T-cell (primary cell): ENCODE data around the gene ZNF784. TPM values are rescaled to one million over a fixed set of nuclear protein-coding genes. Genes with fewer than 3 reads are reported as not detected.

ENCODE experiments used
- ATAC-seq, 4 experiments: fragments of 200-7000 bp in 3 of 4; fragments of 150-1000 bp in 1 of 4; cut with Tn5 transposase; replicated peaks in 1 of 4; 1 replicate in 3 of 4; 2 replicates in 1 of 4; pipeline ENCODE4 v1.10.0; 2021; ENCODE audit warnings: moderate library complexity in 3 of 4, mild to moderate bottlenecking in 2 of 4, moderate number of reproducible peaks in 1 of 4
- CTCF ChIA-PET, 2 donors: fragments of 300-600 bp; sonication (Branson Sonifier 250); formaldehyde crosslinking; loops; one replicate each; lab custom pipeline; 2022; ENCODE audit warnings: antibody characterized with exemption in 2 of 2; lab: Charles Lee
- POLR2A ChIA-PET, 2 donors: fragments of 300-600 bp; sonication (Branson Sonifier 250); formaldehyde crosslinking; loops; one replicate each; lab custom pipeline; 2022; ENCODE audit warnings: antibody characterized with exemption in 2 of 2; lab: Charles Lee
- DNase-seq, 35 experiments: peaks; one replicate each; pipeline versions ENCODE4 v3.0.0 to v3.0.0-alpha.2; 2013 to 2023
- H3K27ac ChIP-seq: one replicate; pipeline ENCODE4 v1.5.1; 2013; ENCODE audit warnings: low read length
- H3K27me3 ChIP-seq, 2 experiments: replicated peaks in 1 of 2; 1 replicate in 1 of 2; 2 replicates in 1 of 2; pipeline versions ENCODE4 v1.6.1 to v1.7.0; 2013; ENCODE audit warnings: low read length in 1 of 2, mixed read lengths in 1 of 2; ENCODE audit not compliant: control insufficient read depth in 2 of 2, insufficient read depth in 2 of 2; ENCODE audit errors: extremely low read depth in 1 of 2
- H3K36me3 ChIP-seq, 2 donors: 1 replicate in 1 of 2; 2 replicates in 1 of 2; pipeline versions ENCODE4 v1.6.1 to v1.7.0; 2013; ENCODE audit warnings: low read length in 1 of 2; ENCODE audit not compliant: control insufficient read depth in 2 of 2, insufficient read depth in 1 of 2; ENCODE audit errors: extremely low read depth in 1 of 2
- H3K4me1 ChIP-seq, 2 experiments: 1 replicate in 1 of 2; 2 replicates in 1 of 2; pipeline versions ENCODE4 v1.6.1 to v1.7.0; 2013; ENCODE audit warnings: low read length in 2 of 2, mixed read lengths in 1 of 2; ENCODE audit not compliant: insufficient read depth in 2 of 2, control insufficient read depth in 1 of 2; ENCODE audit errors: extremely low read depth in 1 of 2
- H3K4me3 ChIP-seq, 2 donors: 1 replicate in 1 of 2; 2 replicates in 1 of 2; pipeline versions ENCODE4 v1.5.1 to v1.7.0; 2013; ENCODE audit warnings: mild to moderate bottlenecking in 2 of 2, low read length in 1 of 2, moderate library complexity in 1 of 2; ENCODE audit not compliant: control insufficient read depth in 1 of 2; ENCODE audit errors: extremely low read depth in 1 of 2
- H3K9me3 ChIP-seq: 2 replicates; pipeline ENCODE4 v1.7.0; 2013
- H3K27ac Mint-ChIP-seq, 2 donors: one replicate each; pipeline ENCODE4 v1.8.0; 2020 to 2021; ENCODE audit warnings: mild to moderate bottlenecking in 2 of 2, mixed read lengths in 2 of 2
- H3K27me3 Mint-ChIP-seq, 2 donors: one replicate each; pipeline ENCODE4 v1.8.0; 2021 to 2022; ENCODE audit warnings: mixed read lengths in 2 of 2
- H3K36me3 Mint-ChIP-seq: one replicate; pipeline ENCODE4 v1.8.0; 2021; ENCODE audit warnings: mixed read lengths
- H3K4me1 Mint-ChIP-seq, 3 donors: one replicate each; pipeline ENCODE4 v1.8.0; 2020 to 2022; ENCODE audit warnings: mixed read lengths in 3 of 3, mild to moderate bottlenecking in 1 of 3
- H3K4me3 Mint-ChIP-seq, 3 donors: one replicate each; pipeline ENCODE4 v1.8.0; 2020 to 2022; ENCODE audit warnings: mild to moderate bottlenecking in 3 of 3, mixed read lengths in 3 of 3, moderate library complexity in 3 of 3
- H3K9me3 Mint-ChIP-seq, 3 donors: one replicate each; pipeline ENCODE4 v1.8.0; 2020 to 2022; ENCODE audit warnings: mixed read lengths in 3 of 3
- WGBS: methylation state at CpG from one replicate; pipeline ENCODE4 v1.1.5; 2013; ENCODE audit warnings: missing lambda C conversion rate; ENCODE audit not compliant: insufficient coverage; 5-methylcytosine and 5-hydroxymethylcytosine counted together
- total RNA-seq, 35 experiments: library from RNA in 6 of 35; stranded (reverse) in 6 of 35; fragments of 120-200 nt in 1 of 35; gene quantifications; one replicate each; pipeline versions ENCODE4 v1.2.1 to v1.2.4 and lab custom pipeline; 2013 to 2026

The ZNF784 gene
- total RNA-seq, 5 donors from 2014 or later (not counting 1 experiment from before 2014, with no cell fraction given): 7.2 to 13.3 (median 8.2) TPM

DNA sequence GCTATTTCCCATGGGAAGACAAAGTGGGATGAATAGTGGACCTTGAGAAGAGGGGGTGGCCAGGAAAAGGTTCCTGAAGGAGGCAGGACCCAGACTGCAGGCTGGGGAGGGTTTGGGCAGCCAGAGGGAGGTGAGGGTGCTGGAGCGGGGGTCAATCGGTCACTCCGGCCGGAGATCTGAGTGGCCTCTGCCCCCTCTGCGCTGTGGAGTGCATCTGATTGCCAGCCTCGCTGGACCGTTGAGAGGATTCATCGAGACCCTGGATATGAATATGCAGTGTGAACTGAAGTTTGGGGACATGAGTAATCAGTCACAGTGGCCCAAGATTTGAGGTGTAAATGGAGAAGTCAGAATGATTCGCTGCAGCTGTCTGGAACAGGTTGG lies 11.0 kb upstream of the ZNF784 start:
- H3K9me3 ChIP-seq: no peaks in the 10 kb centered on the region
- no peak for ATAC-seq

DNA sequence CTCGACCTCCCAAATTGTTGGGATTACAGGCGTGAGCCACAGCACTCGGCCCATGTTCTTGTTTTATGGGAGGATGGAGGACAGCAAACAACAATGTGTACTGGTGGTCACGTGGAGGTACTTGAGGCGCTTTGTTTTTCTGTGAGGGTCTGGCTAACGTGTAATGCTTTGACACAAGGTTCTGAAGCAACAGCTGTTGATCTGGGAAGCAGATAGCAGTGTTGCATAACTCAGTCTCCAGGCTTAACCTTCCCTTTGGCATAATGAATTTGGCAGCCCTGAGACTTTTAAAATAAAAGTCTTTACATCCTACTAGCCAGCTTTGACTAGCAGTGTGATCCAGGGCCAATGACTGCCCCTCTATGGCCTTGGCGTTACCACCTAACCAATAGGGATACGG lies 9.5 kb upstream of the ZNF784 start:
- no peaks in the 10 kb centered on the region for H3K9me3 Mint-ChIP-seq
- CTCF ChIA-PET: interaction anchor here (0.7 to 3.5 kb wide), 9 partner anchors 10 to 130 kb away, joined by 3 to 21 read pairs (median 10); partner anchors contain the start of genes FIZ1 (in 1 of the 2) and ZNF784 (in 1 of the 2)
- DNase-seq (no peak), ATAC-seq (no peak)
- peaks cover 50 to 53% (median 53%) of the 10 kb centered on the region in 3 donors for H3K4me1 Mint-ChIP-seq
- no peaks in the 10 kb centered on the region for H3K27me3 Mint-ChIP-seq
- Histone ChIP-seq H3K4me3 (no peak overlapping the region), H3K36me3 (peaks cover 0 to 2% of the 10 kb centered on the region in 2 donors), H3K9me3 (no peaks in the 10 kb centered on the region), H3K27me3 (peaks cover 0 to 3% of the 10 kb centered on the region in 2 experiments), H3K4me1 (peaks cover 18 to 50% of the 10 kb centered on the region in 2 experiments), H3K27ac (peak overlapping the region; percentile 99)
- 100% methylated on average over 1 of the region's 8 CpGs for WGBS
- POLR2A ChIA-PET: interaction anchor here in 1 of 2 donors (0.5 to 0.6 kb wide), 2 partner anchors 11 to 295 kb away, joined by 3 read pairs; no protein-coding TSS in a partner anchor
- H3K4me3 Mint-ChIP-seq: peak overlapping the region; percentile 65 to 100 (median 98)
- peak overlapping the region in 1 of 2 donors; percentile 75 for H3K27ac Mint-ChIP-seq
- peaks cover 14% of the 10 kb centered on the region for H3K36me3 Mint-ChIP-seq

More for the DNA sequence above, 11.0 kb upstream of the ZNF784 start:
- Mint-ChIP-seq H3K27me3 (no peaks in the 10 kb centered on the region), H3K36me3 (peaks cover 17% of the 10 kb centered on the region), H3K4me1 (peaks cover 60 to 65% (median 64%) of the 10 kb centered on the region in 3 donors), H3K4me3 (peak overlapping the region; percentile 98 to 100 (median 99)), H3K9me3 (no peaks in the 10 kb centered on the region), H3K27ac (peak overlapping the region; percentile 100)
- POLR2A ChIA-PET: interaction anchor here (0.8 kb wide), 2 partner anchors 174 to 517 kb away, joined by 3 to 5 read pairs; partner anchors contain the start of gene ISOC2 (in 1 of the 2)
- 23% methylated on average over 9 of the region's 9 CpGs for WGBS
- Histone ChIP-seq H3K36me3 (peaks cover 0 to 2% of the 10 kb centered on the region in 2 donors), H3K27ac (peak overlapping the region; percentile 99), H3K4me1 (peaks cover 18 to 65% of the 10 kb centered on the region in 2 experiments), H3K4me3 (peak overlapping the region; percentile 85 to 98), H3K27me3 (no peaks in the 10 kb centered on the region)
- CTCF ChIA-PET: no interaction called here
- peak in 2 of 35 experiments; percentile 37 to 44 for DNase-seq

DNA sequence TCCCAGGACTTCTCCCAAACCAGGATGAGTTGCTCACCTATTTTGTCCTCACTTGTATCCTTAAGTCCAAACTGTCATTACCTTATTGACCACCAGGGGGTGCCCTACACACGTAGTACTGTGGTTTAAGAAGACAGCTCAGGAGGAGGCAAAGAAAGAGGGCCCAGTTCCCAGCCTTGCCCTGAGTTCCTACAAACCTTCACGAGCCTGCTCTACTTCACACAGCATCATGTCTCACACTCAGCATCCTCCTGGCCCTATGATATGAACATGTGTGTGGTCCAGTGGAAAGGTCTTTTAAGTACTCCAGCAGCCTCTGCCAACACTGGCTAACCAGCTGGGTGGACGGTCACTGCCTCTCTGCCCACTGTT lies 8.1 kb upstream of the ZNF784 start:
- no peaks in the 10 kb centered on the region for H3K27me3 Mint-ChIP-seq
- ATAC-seq: peak; percentile 42 to 55 (median 47)
- Histone ChIP-seq H3K27ac (no peak overlapping the region), H3K9me3 (no peaks in the 10 kb centered on the region), H3K4me3 (no peak overlapping the region), H3K36me3 (no peaks in the 10 kb centered on the region), H3K27me3 (peaks cover 0 to 3% of the 10 kb centered on the region in 2 experiments), H3K4me1 (peaks cover 17 to 44% of the 10 kb centered on the region in 2 experiments)
- H3K4me1 Mint-ChIP-seq: peaks cover 44 to 49% (median 45%) of the 10 kb centered on the region in 3 donors
- CTCF ChIA-PET: interaction anchor here (0.5 to 3.5 kb wide), 19 partner anchors 8 to 716 kb away, joined by 3 to 21 read pairs (median 7); partner anchors contain the start of genes FIZ1 (in 1 of the 2), PPP6R1 (in 1 of the 2), ZNF581 (in 1 of the 2) and ZNF784 (in 1 of the 2)
- peaks cover 7% of the 10 kb centered on the region for H3K36me3 Mint-ChIP-seq
- no peaks in the 10 kb centered on the region for H3K9me3 Mint-ChIP-seq
- peak overlapping the region; percentile 57 to 66 for H3K27ac Mint-ChIP-seq
- POLR2A ChIA-PET: interaction anchor here in 1 of 2 donors (0.5 kb wide), 1 partner anchor 22 kb away, joined by 3 read pairs; the partner anchor contains the start of gene U2AF2
- peak overlapping the region in 1 of 3 donors; percentile 2 for H3K4me3 Mint-ChIP-seq
- peak; percentile 61 to 97 (median 83) for DNase-seq
- no CpG with 5 or more reads among the region's 3 CpGs for WGBS

DNA sequence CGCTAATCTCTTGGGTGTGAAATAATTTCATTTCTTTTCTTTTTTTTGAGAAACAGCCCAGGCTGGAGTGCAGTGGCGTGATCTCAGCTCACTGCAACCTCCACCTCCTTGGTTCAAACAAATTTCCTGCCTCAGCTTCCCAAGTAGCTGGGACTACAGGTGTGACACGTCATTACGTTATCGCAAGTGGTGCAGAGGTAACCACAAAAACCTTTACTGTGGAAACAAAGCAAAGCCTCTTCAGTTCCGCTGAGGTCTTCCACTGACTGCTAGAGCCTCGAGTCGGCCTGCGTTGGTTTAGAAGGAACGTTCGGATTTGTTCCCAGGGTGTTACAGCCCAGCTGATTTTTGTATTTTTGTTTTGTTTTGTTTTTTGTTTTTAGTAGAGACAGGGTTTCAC lies 2.0 kb upstream of the ZNF784 start:
- ATAC-seq: peak; percentile 33 to 79 (median 66)
- ChIA-PET POLR2A (interaction anchor here (0.5 to 1.0 kb wide), 3 partner anchors 165 to 453 kb away, joined by 3 to 7 read pairs (median 4); partner anchors contain the start of gene ISOC2 (in 1 of the 2)), CTCF (interaction anchor here in 1 of 2 donors (0.6 to 4.4 kb wide), 9 partner anchors 11 to 563 kb away, joined by 3 to 42 read pairs (median 4); partner anchors contain the start of genes FIZ1, KMT5C, RDH13 and ZNF524)
- peaks cover 0 to 3% of the 10 kb centered on the region in 2 experiments for H3K27me3 ChIP-seq
- peaks cover 3% of the 10 kb centered on the region for H3K36me3 Mint-ChIP-seq
- peak in 32 of 35 experiments; percentile 33 to 89 (median 57) for DNase-seq
- WGBS: 15% methylated on average over 10 of the region's 11 CpGs
- H3K9me3 ChIP-seq: no peaks in the 10 kb centered on the region
- peaks cover 38 to 40% (median 38%) of the 10 kb centered on the region in 3 donors for H3K4me1 Mint-ChIP-seq
- H3K36me3 ChIP-seq: peaks cover 0 to 3% of the 10 kb centered on the region in 2 donors
- peak overlapping the region; percentile 71 to 76 (median 76) for H3K4me3 Mint-ChIP-seq
- H3K4me3 ChIP-seq: no peak overlapping the region
- peaks cover 21 to 33% of the 10 kb centered on the region in 2 experiments for H3K4me1 ChIP-seq
- H3K27me3 Mint-ChIP-seq: no peaks in the 10 kb centered on the region
- peak overlapping the region; percentile 92 to 95 for H3K27ac Mint-ChIP-seq
- no peaks in the 10 kb centered on the region for H3K9me3 Mint-ChIP-seq
- H3K27ac ChIP-seq: peak overlapping the region; percentile 60

DNA sequence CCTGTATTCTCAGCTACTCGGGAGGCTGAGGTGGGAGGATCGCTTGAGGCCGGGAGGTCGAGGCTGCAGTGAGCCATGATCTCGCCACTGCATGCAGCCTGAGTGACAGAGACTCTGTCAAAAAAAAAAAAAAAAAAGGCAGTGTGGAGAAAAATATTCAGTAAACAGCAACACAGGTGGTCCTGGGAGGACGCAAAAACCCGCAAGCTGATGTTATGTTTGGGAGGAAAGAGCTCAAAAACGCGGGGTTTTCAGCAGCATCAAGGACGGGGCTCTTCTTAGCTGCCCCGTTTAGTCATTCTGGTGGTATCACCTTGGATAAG lies 599 bp upstream of the ZNF784 start:
- Mint-ChIP-seq H3K4me1 (peaks cover 48 to 53% (median 51%) of the 10 kb centered on the region in 3 donors), H3K9me3 (no peaks in the 10 kb centered on the region), H3K36me3 (peaks cover 3% of the 10 kb centered on the region), H3K27me3 (no peaks in the 10 kb centered on the region), H3K27ac (peak overlapping the region; percentile 94 to 95), H3K4me3 (peak overlapping the region; percentile 84 to 87 (median 86))
- Histone ChIP-seq H3K27me3 (peaks cover 0 to 3% of the 10 kb centered on the region in 2 experiments), H3K36me3 (peaks cover 0 to 3% of the 10 kb centered on the region in 2 donors), H3K27ac (peak overlapping the region; percentile 88), H3K9me3 (no peaks in the 10 kb centered on the region), H3K4me3 (peak overlapping the region; percentile 52 to 58), H3K4me1 (peaks cover 30 to 44% of the 10 kb centered on the region in 2 experiments)
- peak in 1 of 35 experiments; percentile 41 for DNase-seq
- ATAC-seq: no peak
- ChIA-PET CTCF (interaction anchor here in 1 of 2 donors (0.6 to 4.4 kb wide), 10 partner anchors 8 to 163 kb away, joined by 3 to 42 read pairs (median 5); partner anchors contain the start of genes ISOC2, U2AF2, ZNF524 and ZNF865), POLR2A (interaction anchor here (0.6 to 1.7 kb wide), 7 partner anchors 19 to 163 kb away, joined by 3 to 13 read pairs (median 5); partner anchors contain the start of genes FIZ1 (in 2 of the 2), ISOC2 (in 1 of the 2), ZNF524 (in 1 of the 2) and ZNF628 (in 1 of the 2))
- WGBS: 45% methylated on average over 7 of the region's 11 CpGs

DNA sequence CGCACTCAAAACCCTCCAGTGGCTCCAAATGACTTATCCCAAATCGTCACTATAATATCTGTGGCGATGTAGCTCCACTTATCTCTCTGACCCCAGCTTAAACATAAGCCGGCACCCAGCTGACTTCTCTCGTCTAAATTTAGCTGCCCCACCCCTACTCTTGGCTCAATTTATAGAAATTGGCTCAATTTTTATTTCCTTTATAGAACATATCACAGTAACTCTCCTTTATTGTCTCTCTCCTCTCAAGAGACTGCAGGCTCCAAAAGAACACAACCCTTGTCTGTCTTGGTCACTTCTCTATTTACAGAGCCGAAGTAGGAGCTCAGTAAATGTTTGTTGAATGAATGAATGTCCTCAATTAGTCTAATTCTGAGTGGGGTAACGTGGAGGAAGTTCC lies 805 bp downstream of the ZNF784 start:
- CTCF ChIA-PET: interaction anchor here (0.5 to 4.4 kb wide), 6 partner anchors 8 to 120 kb away, joined by 4 to 42 read pairs (median 8); partner anchors contain the start of gene ZNF865 (in 1 of the 2)
- POLR2A ChIA-PET: interaction anchor here in 1 of 2 donors (1.5 kb wide), 1 partner anchor 147 kb away, joined by 13 read pairs; the partner anchor contains the start of gene ZNF628
- no peaks in the 10 kb centered on the region for H3K27me3 ChIP-seq
- Mint-ChIP-seq H3K4me1 (peaks cover 54 to 59% (median 57%) of the 10 kb centered on the region in 3 donors), H3K36me3 (peaks cover 3% of the 10 kb centered on the region), H3K9me3 (no peaks in the 10 kb centered on the region), H3K27me3 (no peaks in the 10 kb centered on the region), H3K27ac (peak overlapping the region; percentile 94 to 95), H3K4me3 (peak overlapping the region in 2 of 3 donors; percentile 84 to 87)
- ATAC-seq (no peak), DNase-seq (no peak)
- peaks cover 0 to 3% of the 10 kb centered on the region in 2 donors for H3K36me3 ChIP-seq
- H3K4me3 ChIP-seq: no peak overlapping the region
- H3K27ac ChIP-seq: peak overlapping the region; percentile 33
- 97% methylated on average over 5 of the region's 7 CpGs for WGBS
- no peaks in the 10 kb centered on the region for H3K9me3 ChIP-seq
- H3K4me1 ChIP-seq: peaks cover 30 to 44% of the 10 kb centered on the region in 2 experiments
